Esophagus muscularis mucosa (tissue), 3 donors: ENCODE results near the gene CATSPERD.

Experiments
- CTCF ChIP-seq, 3 experiments: fragments of 200-600 bp in 2 of 3; fragments of 450-650 bp in 1 of 3; sonication (generic) in 2 of 3; IDR thresholded peaks; one replicate each; pipeline ENCODE4 v1.5.1; 2017 to 2019; ENCODE audit warnings: antibody characterized with exemption in 3 of 3, mild to moderate bottlenecking in 2 of 3, moderate library complexity in 1 of 3
- POLR2AphosphoS5 ChIP-seq, 2 donors: sonication (generic); formaldehyde crosslinking; IDR thresholded peaks; one replicate each; pipeline ENCODE4 v1.6.1; 2017; ENCODE audit warnings: antibody characterized with exemption in 2 of 2

GRCh38 chr19:5805462-5806132, 85.2 kb downstream of the CATSPERD start:
- TF ChIP-seq CTCF (IDR thresholded peaks at IDR 0.05) (peak; percentile 85 to 92 (median 87)), POLR2AphosphoS5 (IDR thresholded peaks at IDR 0.05) (peak; percentile 75 to 77)
